ENCODE data around the gene CCER1.

DNA sequence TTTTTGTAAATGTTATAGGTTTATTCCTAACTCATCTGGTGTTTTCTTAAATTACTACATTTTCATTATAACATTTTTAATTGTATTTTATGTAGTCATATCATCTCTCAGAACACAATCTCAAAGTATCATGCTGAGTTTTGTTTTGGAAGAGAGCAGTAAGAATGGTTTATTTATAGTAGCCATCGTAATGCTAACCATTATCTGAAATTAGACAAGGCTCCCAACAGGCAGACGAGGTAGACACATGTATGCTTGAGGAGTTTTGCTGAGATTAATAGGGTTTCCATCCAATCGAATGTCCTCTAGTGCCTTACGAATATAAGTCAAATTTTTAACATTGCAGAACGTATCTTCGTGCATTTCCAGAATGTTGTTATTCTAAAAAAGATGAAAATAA, 9.0 kb upstream of the CCER1 start:
- TF ChIP-seq, protein P1, sequence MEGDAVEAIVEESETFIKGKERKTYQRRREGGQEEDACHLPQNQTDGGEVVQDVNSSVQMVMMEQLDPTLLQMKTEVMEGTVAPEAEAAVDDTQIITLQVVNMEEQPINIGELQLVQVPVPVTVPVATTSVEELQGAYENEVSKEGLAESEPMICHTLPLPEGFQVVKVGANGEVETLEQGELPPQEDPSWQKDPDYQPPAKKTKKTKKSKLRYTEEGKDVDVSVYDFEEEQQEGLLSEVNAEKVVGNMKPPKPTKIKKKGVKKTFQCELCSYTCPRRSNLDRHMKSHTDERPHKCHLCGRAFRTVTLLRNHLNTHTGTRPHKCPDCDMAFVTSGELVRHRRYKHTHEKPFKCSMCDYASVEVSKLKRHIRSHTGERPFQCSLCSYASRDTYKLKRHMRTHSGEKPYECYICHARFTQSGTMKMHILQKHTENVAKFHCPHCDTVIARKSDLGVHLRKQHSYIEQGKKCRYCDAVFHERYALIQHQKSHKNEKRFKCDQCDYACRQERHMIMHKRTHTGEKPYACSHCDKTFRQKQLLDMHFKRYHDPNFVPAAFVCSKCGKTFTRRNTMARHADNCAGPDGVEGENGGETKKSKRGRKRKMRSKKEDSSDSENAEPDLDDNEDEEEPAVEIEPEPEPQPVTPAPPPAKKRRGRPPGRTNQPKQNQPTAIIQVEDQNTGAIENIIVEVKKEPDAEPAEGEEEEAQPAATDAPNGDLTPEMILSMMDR (conservative IDR thresholded peaks at IDR 0.05 in 1 of 2, IDR thresholded peaks at IDR 0.05 in 1 of 2; ENCODE audit: low read depth in 1 of 2, low read length in 2 of 2), result no peak
- no peak for TF ChIP-seq EZH2 (IDR thresholded peaks at IDR 0.05; ENCODE audit: low read length, missing control alignments)

All from fibroblast of lung (primary cell).